B cell (primary cell): ENCODE measurements around the gene ADGRV1. TPM values are rescaled to one million over a fixed set of nuclear protein-coding genes. Genes with fewer than 3 reads are reported as not detected.

ENCODE experiments used
- ATAC-seq: fragments of 200-7000 bp; cut with Tn5 transposase; one replicate; pipeline ENCODE4 v1.10.0; 2021; ENCODE audit warnings: low read depth, mild to moderate bottlenecking, moderate number of reproducible peaks, moderate library complexity
- CTCF ChIA-PET: fragments of 350-600 bp; sonication (Branson Sonifier 250); formaldehyde crosslinking; loops from one replicate; lab custom pipeline; 2021; ENCODE audit warnings: antibody characterized with exemption, inconsistent platforms; lab: Charles Lee
- POLR2A ChIA-PET: fragments of 350-600 bp; sonication (Branson Sonifier 250); formaldehyde crosslinking; loops from one replicate; lab custom pipeline; 2021; ENCODE audit warnings: antibody characterized with exemption; lab: Charles Lee
- DNase-seq: peaks from one replicate; pipeline ENCODE4 v3.0.0; 2013
- H2AFZ ChIP-seq: 2 replicates; pipeline ENCODE4 v1.6.1; 2012; ENCODE audit warnings: mild to moderate bottlenecking, low read depth, low read length; ENCODE audit not compliant: insufficient read depth, poor library complexity, severe bottlenecking
- H3K27ac ChIP-seq, 2 donors: 1 replicate in 1 of 2; 2 replicates in 1 of 2; pipeline ENCODE4 v1.5.1; 2012 to 2013; ENCODE audit warnings: low read length in 2 of 2, mild to moderate bottlenecking in 2 of 2, moderate library complexity in 1 of 2
- H3K27me3 ChIP-seq, 4 experiments: fragments of 200-600 bp in 1 of 4; sonication (generic) in 1 of 4; replicated peaks in 1 of 4; 1 replicate in 2 of 4; 2 replicates in 2 of 4; pipeline versions ENCODE4 v1.6.1 to v1.7.0; 2013 to 2016; ENCODE audit warnings: low read length in 3 of 4, mild to moderate bottlenecking in 2 of 4, mixed read lengths in 1 of 4, moderate library complexity in 1 of 4; ENCODE audit not compliant: insufficient read depth in 4 of 4, control insufficient read depth in 3 of 4; ENCODE audit errors: control extremely low read depth in 1 of 4
- H3K36me3 ChIP-seq, 2 experiments: replicated peaks in 1 of 2; 1 replicate in 1 of 2; 2 replicates in 1 of 2; pipeline versions ENCODE4 v1.6.1 to v1.7.1; 2013; ENCODE audit warnings: low read length in 1 of 2; ENCODE audit not compliant: insufficient read depth in 2 of 2, control insufficient read depth in 1 of 2; ENCODE audit errors: control extremely low read depth in 1 of 2, extremely low read depth in 1 of 2
- H3K4me1 ChIP-seq, 2 donors: fragments of 200-600 bp in 1 of 2; sonication (generic) in 1 of 2; 1 replicate in 1 of 2; 2 replicates in 1 of 2; pipeline versions ENCODE4 v1.5.1 to v1.6.1; 2013 to 2017; ENCODE audit warnings: low read length in 2 of 2; ENCODE audit not compliant: control insufficient read depth in 2 of 2, insufficient read depth in 2 of 2
- H3K4me2 ChIP-seq: replicated peaks from 2 replicates; pipeline ENCODE3; 2012; ENCODE audit warnings: mild to moderate bottlenecking, low read depth, low read length; ENCODE audit not compliant: poor library complexity, severe bottlenecking
- H3K4me3 ChIP-seq, 5 experiments: fragments of 200-600 bp in 1 of 5; sonication (generic) in 1 of 5; 1 replicate in 3 of 5; 2 replicates in 2 of 5; pipeline versions ENCODE4 v1.5.1 to v1.7.0; 2011 to 2016; ENCODE audit warnings: low read length in 4 of 5, mild to moderate bottlenecking in 4 of 5, low read depth in 2 of 5, control low read depth in 1 of 5, moderate library complexity in 1 of 5; ENCODE audit not compliant: insufficient read depth in 1 of 5; ENCODE audit errors: control extremely low read depth in 1 of 5, extremely low read depth in 1 of 5
- H3K79me2 ChIP-seq: fragments of 200-600 bp; sonication (generic); one replicate; pipeline ENCODE4 v1.6.0; 2016; ENCODE audit warnings: low read length; ENCODE audit not compliant: control insufficient read depth, insufficient read depth
- H3K9ac ChIP-seq: fragments of 200-600 bp; sonication (generic); 2 replicates; pipeline ENCODE4 v1.6.1; 2017; ENCODE audit warnings: mild to moderate bottlenecking, low read length, moderate library complexity
- H3K9me3 ChIP-seq, 3 donors: one replicate each; pipeline versions ENCODE4 v1.6.1 to v1.7.1; 2013; ENCODE audit warnings: low read length in 2 of 3; ENCODE audit not compliant: control insufficient read depth in 2 of 3, insufficient read depth in 1 of 3; ENCODE audit errors: control extremely low read depth in 1 of 3
- H4K20me1 ChIP-seq: 2 replicates; pipeline ENCODE4 v1.6.0; 2012; ENCODE audit warnings: mild to moderate bottlenecking, low read length; ENCODE audit not compliant: insufficient read depth, control insufficient read depth, poor library complexity, severe bottlenecking
- H3K27ac Mint-ChIP-seq: one replicate; pipeline ENCODE4 v1.8.0; 2021; ENCODE audit warnings: mixed read lengths
- H3K27me3 Mint-ChIP-seq: one replicate; pipeline ENCODE4 v1.8.0; 2021; ENCODE audit warnings: mixed read lengths
- H3K4me1 Mint-ChIP-seq: one replicate; pipeline ENCODE4 v1.8.0; 2021; ENCODE audit warnings: mixed read lengths
- H3K4me3 Mint-ChIP-seq: one replicate; pipeline ENCODE4 v1.8.0; 2021; ENCODE audit warnings: mixed read lengths
- H3K9me3 Mint-ChIP-seq: one replicate; pipeline ENCODE4 v1.8.0; 2022; ENCODE audit warnings: mixed read lengths; ENCODE audit not compliant: insufficient read depth
- CTCF ChIP-seq: fragments of 200-600 bp; IDR thresholded peaks from one replicate; pipeline ENCODE4 v1.8.0; 2022; ENCODE audit warnings: antibody characterized with exemption, mild to moderate bottlenecking
- EZH2 ChIP-seq: IDR thresholded peaks from 2 replicates; pipeline ENCODE4 v1.6.1; 2012; ENCODE audit warnings: borderline replicate concordance, low read depth, mild to moderate bottlenecking, moderate library complexity, low read length; ENCODE audit not compliant: insufficient read depth, poor library complexity, severe bottlenecking
- WGBS: methylation state at CpG from one replicate; pipeline ENCODE4 v1.1.5; 2013; ENCODE audit warnings: missing lambda C conversion rate; ENCODE audit not compliant: insufficient coverage; 5-methylcytosine and 5-hydroxymethylcytosine counted together
- intact Hi-C: fragments of 100-400 bp; cut with micrococcal nuclease; formaldehyde crosslinking; loops from one replicate; pipeline ENCODE4 v1.10.0; 2022
- polyA plus RNA-seq: library from polyadenylated mRNA; depleted of rRNA; stranded (reverse); fragments of >200 nt; gene quantifications from 2 replicates; pipeline ENCODE4 v1.2.3, GENCODE V29; 2012
- total RNA-seq, 2 donors: library from RNA; stranded (reverse); fragments of 120-200 nt in 1 of 2; gene quantifications; 1 replicate in 1 of 2; 2 replicates in 1 of 2; pipeline versions ENCODE4 v1.2.3 to v1.2.4, GENCODE V29; 2013 to 2022

The ADGRV1 gene
- total and polyA plus RNA-seq, 2 donors (not counting 1 experiment from before 2014, with no cell fraction given): 0.07 TPM; not detected in 1

- WGBS: 80% methylated on average over 1 of the region's 3 CpGs
- Histone ChIP-seq H4K20me1 (no peaks in the 10 kb centered on the region), H3K9ac (no peak overlapping the region), H3K36me3 (no peaks in the 10 kb centered on the region), H3K9me3 (no peaks in the 10 kb centered on the region), H3K4me3 (no peak overlapping the region), H3K4me2 (no peak overlapping the region), H2AFZ (no peak overlapping the region), H3K27ac (no peak overlapping the region), H3K79me2 (no peaks in the 10 kb centered on the region), H3K4me1 (no peaks in the 10 kb centered on the region), H3K27me3 (no peaks in the 10 kb centered on the region)
- Mint-ChIP-seq H3K4me3 (no peak overlapping the region), H3K4me1 (no peaks in the 10 kb centered on the region), H3K27me3 (peaks cover 11% of the 10 kb centered on the region), H3K27ac (no peak overlapping the region), H3K9me3 (no peaks in the 10 kb centered on the region)
- CTCF ChIA-PET: no interaction called here
- intact Hi-C loops: no loop called here
- TF ChIP-seq CTCF (no peak), EZH2 (no peak)
- POLR2A ChIA-PET: no interaction called here
- DNase-seq (no peak), ATAC-seq (no peak)
These were observed 519.0 kb downstream of the ADGRV1 start for GRCh38 chr5:91077623-91078022.

- Mint-ChIP-seq H3K4me1 (no peaks in the 10 kb centered on the region), H3K27me3 (peaks cover 13% of the 10 kb centered on the region), H3K4me3 (no peak overlapping the region), H3K9me3 (no peaks in the 10 kb centered on the region), H3K27ac (no peak overlapping the region)
- no peak overlapping the region for H3K9ac ChIP-seq
- H3K4me3 ChIP-seq: no peak overlapping the region
- H3K27ac ChIP-seq: no peak overlapping the region
- H3K4me2 ChIP-seq: no peak overlapping the region
- H4K20me1 ChIP-seq: no peaks in the 10 kb centered on the region
- intact Hi-C loops: no loop called here
- ChIA-PET CTCF (interaction anchor here (0.6 kb wide), 1 partner anchor 341 kb away, joined by 3 read pairs; no protein-coding TSS in a partner anchor), POLR2A (no interaction called here)
- TF ChIP-seq CTCF (no peak), EZH2 (no peak)
- DNase-seq (no peak), ATAC-seq (no peak)
- no peaks in the 10 kb centered on the region for H3K36me3 ChIP-seq
- H3K27me3 ChIP-seq: no peaks in the 10 kb centered on the region
- no peaks in the 10 kb centered on the region for H3K4me1 ChIP-seq
- H3K9me3 ChIP-seq: no peaks in the 10 kb centered on the region
- no peaks in the 10 kb centered on the region for H3K79me2 ChIP-seq
- H2AFZ ChIP-seq: no peak overlapping the region
- no CpG with 5 or more reads among the region's 2 CpGs for WGBS
These were observed 520.4 kb downstream of the ADGRV1 start for GRCh38 chr5:91079037-91079436.
